HG02840 (cell line): ENCODE measurements around the gene CD14.
"Not testable (repeated sequence)": the region's sequence is repeated elsewhere in the genome, so short reads cannot be mapped to it uniquely, and the experiment has no call there.

Experiments used
- ATAC-seq: cut with Tn5 transposase; IDR thresholded peaks from one replicate; pipeline ENCODE4 v1.9.1; 2021; ENCODE audit warnings: mild to moderate bottlenecking, moderate library complexity, moderate number of reproducible peaks; ENCODE audit not compliant: unreplicated experiment, low FRiP score

CD14 gene

DNA sequence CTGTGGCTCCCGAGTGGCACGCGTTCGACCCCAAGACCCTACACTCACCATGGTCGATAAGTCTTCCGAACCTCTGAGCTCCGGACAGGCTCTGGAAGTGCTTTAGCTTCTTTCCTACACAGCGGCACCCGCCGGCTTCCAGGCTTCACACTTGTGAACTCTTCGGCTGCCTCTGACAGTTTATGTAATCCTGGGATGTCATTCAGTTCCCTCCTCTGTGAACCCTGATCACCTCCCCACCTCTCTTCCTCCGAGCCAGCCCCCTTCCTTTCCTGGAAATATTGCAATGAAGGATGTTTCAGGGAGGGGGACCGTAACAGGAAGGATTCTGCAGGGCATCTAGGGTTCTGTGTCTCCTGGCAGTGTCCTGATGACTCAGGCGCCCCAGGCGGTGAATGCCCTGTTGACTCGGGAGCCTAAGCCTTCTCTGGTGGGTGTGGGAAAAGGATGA lies at the start of gene CD14:
Gene CD14, minus strand, starts transcription at position 155 of the 451 bp plus-strand sequence. Its CDS starts 104 bp downstream, at position 51.
- no peak for ATAC-seq

DNA sequence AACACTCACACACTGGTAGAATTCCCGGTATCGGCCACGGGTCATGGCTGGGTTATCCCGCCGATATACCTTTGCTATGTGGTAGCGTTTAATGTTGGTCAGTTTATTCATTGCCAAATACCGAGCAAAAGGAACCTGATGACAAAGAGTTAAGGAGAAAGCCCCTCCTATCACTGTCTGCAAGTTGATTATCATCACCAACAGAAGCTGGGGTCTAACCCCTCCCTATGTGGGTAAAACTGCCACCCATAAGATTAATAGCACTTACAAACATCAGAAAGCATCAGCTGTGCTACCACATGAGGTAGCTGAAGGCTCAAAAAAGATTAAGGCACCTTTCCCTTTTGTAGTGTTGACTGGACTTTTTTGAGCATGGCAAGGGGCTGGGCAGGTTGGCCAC lies 46.0 kb upstream of the CD14 start:
- ATAC-seq, result no peak

DNA sequence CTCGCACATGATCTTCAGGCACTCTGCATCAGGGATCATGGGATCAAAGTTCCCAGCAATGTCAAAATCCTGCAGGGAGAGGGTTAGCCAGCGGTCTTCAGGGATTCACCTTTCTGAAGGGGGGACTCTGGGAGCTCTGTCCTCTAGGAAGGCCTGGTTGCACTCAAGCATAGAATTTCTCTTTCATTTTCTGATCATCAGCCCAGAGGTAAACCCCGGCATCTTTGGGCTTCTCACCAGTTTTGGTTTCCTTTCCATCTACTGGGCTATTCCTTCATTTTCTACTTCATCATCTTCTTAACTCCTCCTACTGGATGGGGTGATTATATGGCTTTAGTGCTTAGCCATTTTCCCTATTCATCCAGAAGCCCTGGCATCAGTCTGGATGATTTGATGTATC lies 45.0 kb upstream of the CD14 start:
- no peak for ATAC-seq

DNA sequence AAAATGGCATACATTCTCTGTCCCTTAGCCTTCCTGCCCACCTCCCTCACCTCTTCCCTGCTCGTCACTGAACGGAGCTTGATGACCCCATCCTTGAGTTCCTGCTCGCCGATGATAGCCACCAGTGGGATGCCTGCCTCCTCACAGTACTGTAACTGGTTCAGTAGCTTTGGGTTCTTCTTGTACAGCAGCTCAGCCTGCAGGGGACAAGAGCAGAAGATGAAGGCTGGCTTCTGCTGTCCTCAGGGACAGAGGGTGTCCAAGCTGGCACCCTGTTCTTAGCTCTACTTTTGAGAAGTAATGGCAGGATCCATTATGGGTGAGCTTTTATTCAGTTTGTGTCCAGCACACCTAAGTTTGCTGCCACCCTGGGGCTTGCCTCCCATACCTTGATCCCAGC lies 41.7 kb upstream of the CD14 start:
- ATAC-seq, result no peak

DNA sequence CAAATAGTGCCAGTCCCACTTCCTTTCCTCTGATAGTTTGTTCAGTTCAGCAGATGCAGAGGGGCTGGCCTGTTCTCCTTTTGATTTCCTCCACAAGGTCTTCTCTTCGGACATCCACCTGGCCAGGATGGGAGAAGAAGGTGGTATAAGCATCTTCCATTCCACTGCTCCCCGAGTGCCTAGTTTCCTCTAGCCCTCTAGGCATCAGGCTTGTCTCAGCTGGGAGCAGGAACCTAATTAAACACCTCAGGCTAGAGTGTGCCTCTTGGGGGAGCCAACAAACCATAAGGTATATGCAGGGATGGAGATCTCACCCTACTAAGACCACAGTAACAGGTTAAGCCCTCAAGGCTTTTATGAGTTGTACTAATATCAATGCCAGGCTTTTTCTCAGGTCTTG lies 41.2 kb upstream of the CD14 start:
- no peak for ATAC-seq

DNA sequence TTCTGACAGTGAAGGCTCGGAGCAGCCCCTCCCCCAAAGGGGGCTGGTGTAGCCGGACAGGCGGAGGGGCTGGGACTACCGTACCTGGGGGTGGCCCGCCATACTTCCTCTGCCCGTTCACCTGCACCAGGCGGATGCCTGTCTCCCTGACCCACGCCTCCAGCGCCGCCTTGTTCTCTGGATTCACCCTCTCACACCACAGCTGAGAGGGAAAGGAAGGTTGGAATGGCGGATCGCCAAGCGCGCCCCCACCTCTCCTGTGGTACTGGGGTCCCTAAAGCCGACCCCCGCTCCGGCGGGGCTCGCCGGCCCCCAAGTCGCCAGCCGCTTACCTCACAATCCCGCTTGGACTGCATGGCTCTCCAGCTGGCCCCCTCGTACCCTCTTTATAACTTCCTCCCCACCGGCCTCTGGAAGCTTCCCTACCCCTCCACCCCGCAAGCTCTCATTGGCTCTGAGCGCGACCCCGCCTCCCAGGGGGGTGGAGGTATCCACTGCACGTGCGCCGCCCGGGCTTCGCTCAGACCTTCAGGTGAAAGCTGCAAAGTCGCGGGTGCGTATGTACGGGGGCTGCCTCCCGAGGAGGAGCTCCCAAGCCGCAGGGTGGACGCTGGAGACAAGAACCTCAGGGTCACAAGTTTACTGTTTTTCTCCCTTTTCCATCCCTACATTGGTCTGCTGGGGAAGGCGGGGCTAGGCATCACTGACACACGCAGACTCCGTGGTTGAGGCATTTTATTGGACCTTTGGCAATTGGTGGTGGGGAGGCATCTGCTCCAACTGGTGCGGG lies 40.4 kb upstream of the CD14 start, which contains the start of gene DND1:
Gene DND1, minus strand, starts transcription at position 390 of the 790 bp plus-strand sequence. Its CDS starts 34 bp downstream, at position 356.
- ATAC-seq, result no peak

DNA sequence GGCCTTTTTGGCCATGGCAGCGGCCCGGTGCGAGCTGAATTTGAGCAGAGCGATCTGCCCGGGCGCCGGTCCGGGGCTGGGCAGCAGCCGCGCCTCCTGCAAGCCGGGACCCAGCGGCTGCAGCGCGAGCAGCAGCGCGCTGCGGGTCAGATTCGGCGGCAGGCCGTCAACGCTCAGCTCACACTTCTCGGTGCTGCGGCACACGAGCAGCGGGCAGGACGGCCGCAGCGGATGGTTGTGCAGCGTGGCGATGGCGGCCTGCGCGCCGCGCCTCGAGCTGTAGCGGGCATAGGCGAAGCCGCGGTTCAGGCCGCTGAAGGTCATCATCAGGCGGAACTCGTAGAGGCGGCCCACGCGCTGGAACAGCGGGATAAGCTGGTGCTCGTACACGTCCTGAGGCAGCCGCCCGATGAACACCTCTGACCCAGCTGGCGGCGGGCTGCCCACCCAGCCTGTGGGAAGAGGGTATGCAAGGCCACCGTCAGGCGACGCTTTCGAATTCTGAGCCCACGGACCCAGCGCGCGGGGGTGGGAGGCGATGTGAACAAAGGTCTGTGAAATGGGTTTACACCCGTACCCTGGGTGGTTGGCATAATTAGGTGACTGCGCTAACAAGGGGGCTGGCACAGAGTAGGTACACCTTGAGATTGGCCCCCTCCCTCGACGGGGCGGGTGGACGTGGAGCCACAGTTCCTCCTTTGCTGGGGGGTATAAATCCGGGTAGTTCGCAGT lies 39.6 kb upstream of the CD14 start:
- no peak for ATAC-seq

DNA sequence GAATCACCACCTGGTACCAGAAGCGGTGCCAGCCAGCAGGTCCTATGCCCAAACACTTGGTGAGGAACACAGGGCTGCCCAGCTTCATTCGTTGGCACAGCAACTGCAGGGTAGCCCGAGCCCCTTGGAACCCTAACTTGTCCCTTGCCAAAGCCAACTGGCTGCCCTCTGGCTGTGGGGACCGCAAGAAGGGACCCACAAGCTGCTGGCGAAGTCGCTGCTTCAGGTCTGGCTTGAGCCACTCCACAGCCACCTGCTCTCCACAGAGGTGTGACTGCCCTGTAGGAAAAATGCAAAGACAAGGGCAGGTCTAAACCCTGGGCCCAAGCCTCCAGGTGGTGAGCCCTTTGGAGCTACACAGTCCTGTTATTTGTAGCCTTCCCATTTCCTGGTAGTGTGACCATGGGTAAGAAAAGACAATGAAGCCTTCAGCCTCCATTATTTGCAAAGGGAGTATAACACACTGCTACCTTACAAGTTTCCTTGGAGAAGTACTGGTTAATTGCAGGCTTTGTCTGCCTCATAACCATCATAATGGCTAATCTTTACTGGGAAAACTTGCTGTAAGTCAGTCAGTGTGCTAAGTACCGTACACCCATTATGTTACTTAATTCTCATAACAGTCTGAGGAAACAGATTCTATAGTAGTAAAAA lies 38.6 kb upstream of the CD14 start:
- no peak for ATAC-seq

DNA sequence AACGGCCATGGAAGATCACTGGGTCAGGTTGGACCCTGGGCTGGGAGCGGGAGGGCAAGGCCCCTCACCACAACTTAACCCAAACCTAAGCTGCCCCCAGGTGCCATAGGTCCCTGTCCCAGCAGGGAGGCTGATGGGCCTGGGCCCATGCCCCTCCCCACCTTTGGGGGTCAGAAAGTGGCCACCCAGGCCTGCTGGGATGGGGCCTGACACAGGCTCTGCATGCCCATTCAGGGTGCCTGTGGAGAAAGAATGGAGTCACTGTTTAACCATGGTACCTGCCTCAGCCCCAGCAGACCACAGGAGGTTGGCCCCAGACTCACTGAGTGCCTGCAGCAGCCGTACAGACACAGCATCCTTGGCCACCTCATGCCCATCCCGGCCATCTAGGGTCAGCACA lies 38.1 kb upstream of the CD14 start:
- ATAC-seq, result not testable (repeated sequence)

DNA sequence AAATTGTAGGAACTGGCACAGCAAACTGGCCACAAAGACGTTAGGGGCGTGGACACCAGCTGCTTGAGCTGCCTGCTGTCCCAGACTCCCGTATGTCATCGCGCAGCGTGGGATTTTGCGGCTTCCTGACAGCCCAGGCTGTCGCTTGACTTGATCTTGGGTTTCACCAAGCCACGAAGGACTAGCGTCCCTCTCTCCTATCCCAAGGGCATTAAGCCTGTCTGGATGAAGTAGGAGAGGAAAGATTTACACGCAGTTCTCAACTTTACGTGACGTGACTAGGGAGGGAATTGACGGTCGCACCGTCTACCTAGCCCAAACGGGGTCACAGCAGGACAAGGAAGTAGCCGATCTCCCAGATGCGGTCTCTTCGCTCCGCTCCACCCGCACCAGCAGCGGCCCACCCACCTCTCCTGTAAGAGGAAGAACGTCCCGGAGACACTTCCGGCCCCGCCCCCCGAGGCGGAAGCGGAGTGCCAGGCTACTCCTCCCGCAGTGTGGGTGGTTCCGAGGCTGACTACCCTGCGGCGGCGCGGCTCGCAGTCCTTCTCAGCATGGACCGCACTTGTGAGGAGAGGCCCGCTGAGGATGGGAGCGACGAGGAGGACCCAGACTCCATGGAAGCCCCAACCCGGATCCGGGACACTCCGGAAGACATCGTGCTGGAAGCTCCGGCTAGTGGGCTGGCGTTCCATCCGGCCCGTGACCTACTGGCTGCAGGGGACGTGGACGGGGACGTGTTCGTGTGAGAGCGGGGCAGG lies 31.6 kb upstream of the CD14 start, which contains the start of gene WDR55:
Gene WDR55, plus strand, starts transcription at position 546 of the 761 bp plus-strand sequence. Its CDS starts 9 bp downstream, at position 555.
- ATAC-seq, result peak; percentile 98

DNA sequence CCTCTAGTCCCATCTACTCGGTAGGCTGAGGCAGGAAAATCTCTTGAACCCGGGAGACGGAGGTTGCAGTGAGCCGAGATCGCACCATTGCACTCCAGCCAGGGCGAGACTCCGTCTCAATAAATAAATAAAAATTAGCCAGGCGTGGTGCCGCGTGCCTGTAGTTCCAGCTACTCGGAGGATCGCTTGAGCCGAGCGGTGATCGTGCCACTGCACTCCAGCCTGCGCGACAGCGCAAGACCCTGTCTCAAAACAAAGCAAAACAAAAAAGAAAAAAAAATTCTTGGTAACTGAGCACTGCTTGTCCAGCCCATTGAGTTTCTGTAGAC lies 31.0 kb upstream of the CD14 start:
- ATAC-seq, result no peak

DNA sequence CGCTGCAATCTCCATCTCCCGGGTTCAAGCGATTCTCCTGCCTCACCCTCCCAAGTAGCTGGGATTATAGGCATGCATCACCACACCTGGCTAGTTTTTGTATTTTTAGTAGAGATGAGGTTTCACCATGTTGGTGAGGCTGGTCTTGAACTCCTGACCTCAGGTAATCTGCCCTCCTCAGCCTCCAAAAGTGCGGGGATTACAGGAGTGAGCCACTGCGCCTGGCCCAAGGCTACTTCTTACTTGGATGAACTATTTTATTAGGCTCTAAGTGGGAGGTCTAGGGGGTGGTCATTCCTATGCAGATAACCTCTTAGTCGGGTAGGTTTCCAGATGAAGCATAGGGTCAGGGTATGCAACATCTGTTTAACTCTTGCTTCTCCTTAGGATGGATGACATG lies 27.4 kb upstream of the CD14 start:
- ATAC-seq, result not testable (repeated sequence)

DNA sequence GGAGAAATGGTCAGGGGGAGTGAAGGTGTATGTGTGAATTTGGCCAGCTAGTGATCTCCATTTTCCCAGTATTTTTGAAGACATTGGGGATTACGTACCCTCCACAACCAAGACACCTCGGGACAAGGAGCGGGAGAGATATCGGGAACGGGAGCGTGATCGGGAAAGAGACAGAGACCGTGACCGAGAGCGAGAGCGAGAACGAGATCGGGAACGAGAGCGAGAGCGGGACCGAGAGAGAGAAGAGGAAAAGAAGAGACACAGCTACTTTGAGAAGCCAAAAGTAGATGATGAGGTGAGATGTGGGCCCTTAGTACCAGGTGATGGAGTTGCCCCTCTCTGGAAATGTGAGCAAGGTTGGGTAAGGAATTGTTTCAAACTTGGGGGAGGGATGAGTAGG lies 25.9 kb upstream of the CD14 start:
- no peak for ATAC-seq

DNA sequence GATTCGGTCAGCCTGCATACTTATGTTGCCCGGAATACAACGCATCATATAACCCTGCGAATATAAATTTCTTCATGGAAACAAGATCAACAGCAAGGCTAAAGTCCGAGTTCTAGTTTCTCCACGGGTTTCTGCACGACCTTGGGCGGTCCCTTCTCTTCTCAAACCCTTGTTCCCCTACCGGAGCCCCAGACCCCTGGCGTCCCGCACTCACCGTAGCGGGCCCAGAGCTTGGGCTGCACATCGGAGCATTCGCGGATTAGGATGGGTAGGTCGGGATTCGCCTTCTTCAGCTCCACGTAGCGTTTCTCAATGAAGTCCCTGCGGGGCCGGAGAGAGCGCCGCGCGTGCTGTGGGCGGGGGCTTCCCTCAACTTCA lies 14.1 kb upstream of the CD14 start:
- no peak for ATAC-seq

DNA sequence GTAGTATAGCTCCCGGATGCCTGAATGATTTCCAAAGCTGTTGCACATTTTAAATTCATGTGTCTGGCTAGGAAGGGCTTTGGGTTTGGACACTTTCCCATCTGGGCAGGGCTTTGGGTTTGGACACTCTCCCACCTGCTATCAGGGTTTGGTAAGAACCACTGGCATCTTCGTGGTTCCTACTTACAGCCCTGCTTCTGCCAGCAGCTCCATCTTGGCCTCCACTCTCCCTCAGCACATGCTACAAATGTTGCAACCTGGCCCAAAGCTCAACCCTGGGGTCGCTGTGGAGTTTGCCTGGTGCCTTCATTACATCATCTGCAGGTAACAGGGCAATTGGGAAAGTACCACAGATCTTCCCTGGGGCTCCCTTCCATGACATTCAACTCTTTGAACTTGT lies 9.7 kb upstream of the CD14 start:
- ATAC-seq, result no peak

DNA sequence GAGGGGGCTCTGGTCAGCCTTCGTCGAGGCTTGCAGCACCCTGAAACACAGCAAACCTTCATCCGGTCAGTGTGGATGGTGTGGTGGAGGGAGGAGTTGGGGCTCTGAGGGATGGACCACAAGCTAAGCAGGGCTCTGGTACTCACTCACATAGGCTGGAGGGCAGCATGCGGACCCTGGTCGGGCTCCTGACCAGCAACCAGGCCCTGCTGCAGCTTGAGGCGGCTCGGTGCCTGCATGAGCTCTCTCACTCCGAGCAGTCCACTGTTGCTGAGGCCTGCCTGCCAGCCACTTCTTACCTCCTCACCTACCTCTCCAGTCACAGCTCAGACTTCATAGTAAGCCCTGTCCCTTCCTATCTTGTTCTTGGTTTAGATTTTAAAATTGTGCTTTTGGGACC lies 8.7 kb upstream of the CD14 start:
- ATAC-seq, result no peak

DNA sequence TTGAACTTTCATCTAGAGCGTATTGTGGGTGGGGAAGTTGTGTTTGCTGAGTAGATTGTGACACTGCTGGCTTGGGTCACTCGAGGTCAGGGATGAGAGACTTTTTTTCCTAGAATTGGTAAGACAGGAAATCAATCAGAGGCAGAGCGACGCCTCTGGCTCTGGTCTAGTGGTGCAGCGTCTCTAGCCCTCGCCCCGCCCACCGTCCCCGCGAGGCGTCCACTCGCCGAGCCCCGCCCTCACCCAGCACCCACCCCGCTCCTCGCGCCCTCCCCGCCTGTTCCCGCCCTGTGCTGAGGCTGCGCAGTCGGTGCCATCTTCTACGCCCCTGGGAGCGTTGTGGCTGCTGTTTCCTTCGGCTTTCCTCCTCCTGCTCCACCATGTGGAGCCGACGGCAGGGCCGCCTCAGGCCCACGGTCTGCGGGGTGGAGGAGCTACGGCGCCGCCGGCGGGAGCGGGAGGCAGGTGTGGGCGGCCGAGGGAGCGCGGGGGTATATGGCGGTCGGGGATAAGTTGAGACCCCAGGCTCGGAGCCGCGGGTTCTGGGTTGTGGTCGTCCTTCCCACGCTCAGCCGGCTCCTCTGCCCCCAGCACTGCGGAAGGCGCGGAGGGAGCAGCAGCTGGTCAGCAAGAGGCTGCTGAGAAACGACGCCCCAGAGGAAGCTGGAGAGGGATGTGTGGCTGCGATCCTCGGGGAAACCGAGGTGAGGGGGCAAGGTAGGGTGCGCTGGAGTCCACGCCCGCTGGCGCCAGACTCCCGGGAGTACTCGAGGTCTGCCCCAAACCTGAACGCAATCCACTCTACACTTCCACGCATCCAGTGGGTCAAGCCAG lies 6.4 kb upstream of the CD14 start, which contains the start of gene TMCO6:
Gene TMCO6, plus strand, starts transcription at position 304 of the 834 bp plus-strand sequence. Its CDS starts 77 bp downstream, at position 381.
- peak; percentile 90 for ATAC-seq

DNA sequence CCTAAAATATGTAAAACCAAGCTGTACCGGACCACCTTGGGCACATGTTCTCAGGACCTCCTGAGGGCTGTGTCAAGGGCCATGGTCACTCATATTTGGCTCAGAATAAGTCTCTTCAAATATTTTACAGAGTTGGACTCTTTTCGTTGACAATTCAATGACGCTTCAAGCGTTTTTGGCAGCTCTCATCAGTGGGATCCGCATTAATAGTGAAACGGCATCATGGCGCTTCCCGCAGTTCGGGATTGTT lies 5.8 kb upstream of the CD14 start:
- not testable (repeated sequence) for ATAC-seq

DNA sequence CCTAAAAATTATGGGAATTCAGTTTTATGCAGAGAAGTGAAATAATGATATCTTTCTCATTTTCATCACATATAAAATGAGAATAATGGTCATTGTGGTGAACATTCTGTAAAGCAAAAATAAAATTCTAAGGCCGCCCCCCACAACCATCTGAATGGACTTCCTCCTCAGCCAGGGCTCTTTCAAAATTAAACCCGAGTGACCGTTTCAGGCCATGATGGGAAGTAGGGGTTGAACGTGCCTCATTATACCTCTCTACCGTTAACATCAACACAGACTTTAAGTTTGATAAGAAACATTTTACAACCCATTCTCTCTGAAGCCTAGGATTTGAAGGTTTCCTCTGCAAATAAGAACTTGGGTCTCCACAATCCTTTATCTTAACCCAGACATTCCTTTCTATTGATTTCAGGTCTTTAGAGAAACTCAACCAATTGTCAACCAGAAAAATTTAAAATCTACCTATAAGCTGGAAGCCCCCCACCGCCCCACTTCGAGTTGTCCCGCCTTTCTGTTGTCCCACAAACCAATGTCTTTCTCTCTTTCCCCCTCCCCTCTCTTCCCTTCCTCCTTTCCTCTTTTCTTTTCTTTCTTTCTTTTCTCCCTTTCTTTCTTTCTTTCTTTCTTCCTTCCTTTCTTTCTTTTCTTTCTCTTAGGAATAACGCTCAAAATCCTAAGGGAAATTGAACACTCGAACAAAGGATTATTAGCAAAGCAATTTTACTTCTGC lies 4.6 kb upstream of the CD14 start:
- ATAC-seq, result no peak
